ENCODE measurements around the gene ARFGAP3. TPM values are rescaled to one million over a fixed set of nuclear protein-coding genes. Genes with fewer than 3 reads are reported as not detected.
A peak's percentile ranks its signal among the peaks of the same experiment; 100 is the strongest.

Gene ARFGAP3
- total RNA-seq, 1 experiment from 2014 or later: 51.2 TPM

DNA sequence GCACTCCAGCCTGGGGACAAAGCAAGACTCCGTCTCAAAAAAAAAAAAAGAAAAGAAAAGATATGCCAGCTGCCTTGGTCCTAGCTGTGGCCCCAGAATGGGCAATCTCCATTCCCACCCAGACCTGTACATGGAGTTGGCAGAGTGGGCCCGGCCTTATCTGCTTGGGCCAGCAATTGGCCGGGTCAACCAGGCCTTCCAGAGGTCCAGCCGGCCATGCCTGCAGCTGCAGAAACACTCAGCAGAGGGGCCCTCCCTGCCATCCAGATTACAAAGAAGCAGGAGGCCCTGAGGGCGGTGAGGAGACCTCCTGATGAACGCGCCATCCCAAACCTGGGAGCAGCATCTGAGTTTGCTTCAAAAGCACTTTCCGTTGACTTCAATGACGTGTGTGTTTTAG is 26.9 kb upstream of the ARFGAP3 start:
- DNase-seq (ENCODE audit: low read depth): no peak

GRCh38 chr22:42883121-42883520 is 26.0 kb upstream of the ARFGAP3 start:
- no peak for DNase-seq (ENCODE audit: low read depth)

DNA sequence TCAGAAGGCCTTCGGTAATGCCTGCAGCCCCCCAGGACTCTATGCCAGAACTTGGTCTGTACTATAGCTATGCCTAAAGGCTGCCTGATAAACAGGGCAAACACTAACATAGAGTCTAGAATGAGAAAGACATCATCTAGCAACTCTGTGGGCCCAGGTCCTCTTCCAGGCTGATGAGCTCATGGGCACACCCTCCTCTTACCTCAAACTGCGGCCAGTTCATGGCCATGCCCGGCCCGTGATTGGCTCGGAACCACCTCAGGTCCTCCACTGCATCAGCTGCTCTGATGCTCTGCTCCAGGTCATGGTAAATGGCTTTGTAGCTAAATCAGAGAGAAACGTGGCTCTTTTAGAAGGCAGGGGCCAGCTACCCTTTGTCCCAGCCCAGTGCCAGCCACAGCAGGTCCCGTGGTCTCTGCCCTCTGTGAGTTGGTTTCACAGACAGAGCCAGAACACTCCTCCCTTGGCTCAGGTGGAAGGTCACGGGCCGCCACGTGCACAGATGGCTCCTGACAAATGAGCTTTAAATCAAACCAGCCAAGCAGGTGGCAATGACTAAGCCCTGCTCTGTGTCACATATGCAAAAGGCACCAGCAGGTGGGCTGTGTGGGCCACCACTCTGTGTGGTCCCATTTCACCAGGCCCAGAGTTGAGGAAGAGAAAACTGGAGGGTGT is 25.0 kb upstream of the ARFGAP3 start:
- DNase-seq (ENCODE audit: low read depth): no peak

- no peak for DNase-seq (ENCODE audit: low read depth)
These were observed 24.2 kb upstream of the ARFGAP3 start for GRCh38 chr22:42881298-42881697.

DNA sequence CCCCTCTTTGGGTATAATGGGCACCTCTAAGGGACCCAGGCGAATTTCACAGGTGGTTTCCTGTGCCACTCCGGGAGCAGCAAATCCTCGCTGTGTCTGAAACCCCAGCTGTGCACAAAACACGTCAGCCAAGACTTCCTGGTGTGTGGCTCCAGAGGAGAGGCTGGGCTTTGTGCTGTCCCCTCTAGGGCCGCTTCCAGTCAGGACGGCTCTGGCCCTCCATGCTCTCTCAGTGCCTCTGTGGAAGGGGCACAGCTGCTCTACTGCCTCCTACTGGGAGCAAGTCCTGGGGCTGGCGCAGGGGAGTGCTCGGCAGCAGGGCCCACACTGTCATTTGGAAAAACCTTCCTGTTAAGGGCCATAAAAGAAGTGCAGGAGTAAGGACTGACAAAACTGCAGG is 23.7 kb upstream of the ARFGAP3 start:
- DNase-seq (ENCODE audit: low read depth): no peak

DNA sequence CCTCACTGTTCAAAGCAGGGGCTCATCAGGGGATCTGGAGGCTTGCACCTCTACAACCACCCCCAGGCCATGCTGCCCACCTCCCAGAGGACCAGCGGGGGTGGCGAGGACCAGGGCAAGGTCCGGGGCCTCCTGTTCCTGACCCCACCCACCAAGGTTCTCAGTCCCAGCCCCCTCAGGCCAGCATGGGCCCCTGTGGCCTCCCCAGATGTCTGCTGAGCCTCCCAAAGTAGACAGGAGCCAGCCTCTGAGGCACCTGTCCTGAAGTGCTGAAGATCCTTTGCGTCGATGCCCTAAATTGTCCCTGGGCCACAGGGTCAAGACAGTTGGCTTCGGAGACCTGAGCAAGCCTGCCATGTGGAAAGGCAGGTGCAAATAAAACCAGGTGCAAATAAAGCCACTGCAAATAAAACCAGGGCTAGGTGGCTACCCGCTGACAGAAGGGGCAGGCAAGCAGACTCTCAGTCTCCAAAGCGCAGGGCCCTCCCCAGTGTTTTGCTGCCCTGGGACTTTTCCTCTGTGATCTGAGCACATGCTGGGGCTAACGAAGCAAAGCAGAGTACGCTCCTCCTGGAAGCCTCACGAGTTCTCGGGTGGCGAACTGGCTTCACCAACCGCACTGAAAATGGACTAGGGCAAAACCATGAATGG is 22.4 kb upstream of the ARFGAP3 start:
- no peak for DNase-seq (ENCODE audit: low read depth)

DNA sequence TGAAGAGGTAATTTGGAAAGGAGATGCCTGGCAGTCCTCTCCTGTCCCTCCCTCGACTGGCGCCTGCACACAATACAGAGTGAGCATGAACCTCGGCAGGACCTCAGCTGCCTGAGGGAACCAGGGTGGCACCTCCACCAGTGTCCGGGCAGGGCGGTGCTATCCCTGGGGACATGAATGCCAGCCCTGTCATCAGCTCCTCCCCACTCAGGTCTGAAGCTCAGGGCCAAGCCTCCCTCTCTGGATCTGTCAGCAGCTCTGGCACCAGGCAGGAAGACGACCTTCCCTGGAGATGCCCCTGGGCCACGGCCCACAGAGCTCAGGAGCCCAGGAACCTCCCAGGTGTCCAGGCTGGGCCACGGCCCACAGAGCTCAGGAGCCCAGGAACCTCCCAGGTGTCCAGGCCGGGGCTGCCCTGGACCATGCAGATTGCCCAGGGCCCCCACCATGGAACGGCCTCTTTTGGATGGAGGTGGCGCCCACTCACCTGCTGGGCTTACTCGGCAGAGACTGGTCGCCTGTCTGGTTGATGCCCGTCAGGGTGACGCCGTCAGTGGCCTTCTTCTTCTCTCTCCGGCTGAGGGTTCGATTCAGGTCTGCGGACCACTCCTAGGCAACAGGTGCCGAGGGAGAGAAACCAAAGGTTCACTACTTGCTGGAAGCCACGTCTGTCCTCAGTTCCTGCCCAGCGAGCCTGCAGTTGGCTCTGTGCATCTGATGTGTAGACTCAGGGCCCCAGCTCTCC is 21.7 kb upstream of the ARFGAP3 start:
- no peak for DNase-seq (ENCODE audit: low read depth)

- DNase-seq (ENCODE audit: low read depth): no peak
These were observed 20.7 kb upstream of the ARFGAP3 start for GRCh38 chr22:42877597-42878340.

DNA sequence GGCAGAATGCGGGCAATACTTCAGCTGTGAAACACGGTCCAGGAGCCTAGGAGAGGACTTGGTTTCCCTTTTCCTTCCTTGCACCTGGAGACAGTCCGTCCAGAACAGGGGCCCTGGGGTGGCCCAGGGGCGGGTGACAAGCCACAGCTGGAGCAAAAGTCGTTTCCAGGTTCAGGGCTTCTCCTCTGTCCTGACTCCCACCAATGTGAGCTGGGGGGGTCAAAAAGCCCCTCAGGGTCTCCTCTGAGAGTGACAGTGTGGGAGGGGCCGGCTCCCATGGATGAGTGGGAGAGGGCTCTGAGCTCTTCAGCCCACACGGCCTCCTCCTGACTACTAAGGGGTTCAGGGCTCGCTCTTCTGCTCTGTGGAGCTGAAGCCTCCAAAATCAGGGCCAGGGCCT is 20.1 kb upstream of the ARFGAP3 start:
- no peak for DNase-seq (ENCODE audit: low read depth)

GRCh38 chr22:42876041-42876440 is 19.0 kb upstream of the ARFGAP3 start:
- no peak for DNase-seq (ENCODE audit: low read depth)

DNA sequence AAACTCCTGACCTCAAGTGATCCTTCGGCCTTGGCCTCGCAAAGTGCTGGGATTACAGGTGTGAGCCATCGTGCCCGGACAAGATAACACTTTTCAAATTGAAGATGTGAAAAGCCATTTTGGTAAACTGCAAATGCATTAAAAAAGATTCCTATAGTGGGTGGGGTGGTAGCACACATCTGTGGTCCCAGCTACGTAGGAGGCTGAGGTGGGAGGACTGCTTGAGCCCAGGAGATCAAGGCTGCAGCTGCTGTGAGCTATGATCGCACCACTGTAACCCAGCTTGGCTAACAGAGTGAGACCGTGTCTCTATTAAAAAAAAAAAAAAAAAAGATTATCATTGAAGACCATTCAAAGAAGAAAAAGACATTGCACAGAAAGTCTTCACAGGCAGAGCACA is 16.9 kb upstream of the ARFGAP3 start:
- no peak for DNase-seq (ENCODE audit: low read depth)

- peak; percentile 52 for DNase-seq (ENCODE audit: low read depth)
These were observed 16.3 kb upstream of the ARFGAP3 start for GRCh38 chr22:42873356-42873755.

DNA sequence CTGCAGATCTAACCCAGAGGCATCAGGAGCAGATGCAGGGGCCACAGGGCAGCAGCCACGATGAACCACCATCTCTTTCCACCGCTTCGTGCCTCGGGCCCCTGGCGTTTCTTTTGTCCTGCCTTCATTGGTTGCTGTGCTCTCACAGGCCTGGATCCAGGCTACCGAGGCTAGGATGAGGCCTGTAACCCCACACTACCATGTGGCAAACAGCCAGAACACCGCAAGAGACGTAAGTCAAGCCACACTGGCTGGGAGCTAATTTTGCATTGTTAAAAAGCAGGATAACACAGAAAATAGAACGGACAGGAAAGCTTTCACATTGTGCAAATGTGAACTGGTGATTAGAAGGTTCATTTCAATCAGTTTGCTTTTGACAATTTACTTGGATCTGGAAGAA is 15.7 kb upstream of the ARFGAP3 start:
- DNase-seq (ENCODE audit: low read depth): no peak

- DNase-seq (ENCODE audit: low read depth): no peak
These were observed 14.3 kb upstream of the ARFGAP3 start for GRCh38 chr22:42871146-42872050.

DNA sequence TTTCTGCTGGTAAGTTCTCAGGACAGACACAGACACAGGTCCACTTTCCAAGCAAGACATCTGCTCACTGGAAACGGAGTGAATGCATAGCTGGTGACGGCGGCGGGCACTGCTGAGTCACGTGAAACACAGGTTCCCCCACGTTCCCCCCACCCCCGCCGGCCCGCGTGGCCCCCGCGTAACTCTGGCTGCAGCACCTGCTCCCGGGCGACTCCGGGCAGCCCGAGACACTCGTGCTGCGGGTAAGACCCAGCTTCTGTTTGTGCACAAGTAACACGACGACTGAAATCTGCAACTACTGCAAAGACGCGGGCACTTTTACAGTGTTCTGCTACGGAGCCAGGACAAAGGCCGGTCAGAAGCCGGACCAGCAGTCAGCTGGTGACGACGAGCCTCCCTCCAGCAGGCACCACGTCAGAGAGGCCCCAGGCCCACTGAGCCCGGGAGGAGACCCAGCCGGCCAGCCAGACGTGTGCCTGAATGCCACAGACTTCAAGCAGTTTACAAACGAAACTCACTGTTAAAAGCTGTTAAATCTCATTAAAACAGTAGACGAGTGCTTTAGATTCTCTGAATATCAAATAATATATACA is 12.9 kb upstream of the ARFGAP3 start:
- no peak for DNase-seq (ENCODE audit: low read depth)

DNA sequence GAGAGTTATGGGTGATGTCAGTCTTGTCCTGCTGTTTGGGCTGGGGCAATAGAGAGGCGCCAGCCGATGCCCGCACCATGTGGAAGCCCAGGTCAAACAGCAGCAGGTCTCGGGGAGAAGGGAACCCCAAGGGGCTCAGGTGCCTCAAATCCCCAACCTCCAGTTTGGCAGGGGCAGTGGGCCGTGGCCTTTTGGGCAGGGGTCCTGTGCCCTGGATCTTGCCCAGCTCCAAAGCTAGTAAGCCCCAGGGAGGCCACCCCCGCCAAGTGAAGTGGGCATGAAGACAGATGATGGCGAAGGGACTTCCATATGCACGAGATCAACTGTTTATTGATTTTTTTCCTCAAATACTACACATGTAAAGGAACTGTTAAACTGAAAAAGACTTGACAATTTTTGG is 12.4 kb upstream of the ARFGAP3 start:
- DNase-seq (ENCODE audit: low read depth): no peak

DNA sequence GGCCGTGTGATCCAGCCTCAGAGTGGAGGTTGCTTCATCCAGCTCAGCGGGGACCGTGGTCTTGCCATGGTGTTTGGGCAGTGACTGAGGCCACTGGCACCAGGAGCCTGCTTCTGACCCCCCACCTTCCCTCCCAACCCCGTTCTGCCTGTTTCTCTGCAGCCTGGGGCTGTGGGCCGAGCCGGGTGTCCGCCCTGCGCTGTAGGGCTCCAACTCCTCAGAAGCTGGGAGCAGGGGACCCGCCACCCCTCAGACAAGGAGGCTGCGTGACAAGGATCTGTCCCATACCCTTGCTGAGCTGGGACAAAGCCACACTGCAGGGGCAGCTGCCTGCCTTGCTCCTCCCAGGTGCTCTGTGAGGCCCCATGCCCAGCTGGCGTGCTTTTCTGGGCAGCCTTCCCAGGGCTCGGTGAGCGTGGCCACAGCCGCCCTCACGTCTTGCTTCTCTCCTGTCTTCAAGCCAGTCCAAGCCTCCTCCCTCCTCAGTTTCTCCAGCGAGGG is 11.7 kb upstream of the ARFGAP3 start:
- DNase-seq (ENCODE audit: low read depth): no peak

GRCh38 chr22:42866100-42866499 is 9.0 kb upstream of the ARFGAP3 start:
- no peak for DNase-seq (ENCODE audit: low read depth)

DNA sequence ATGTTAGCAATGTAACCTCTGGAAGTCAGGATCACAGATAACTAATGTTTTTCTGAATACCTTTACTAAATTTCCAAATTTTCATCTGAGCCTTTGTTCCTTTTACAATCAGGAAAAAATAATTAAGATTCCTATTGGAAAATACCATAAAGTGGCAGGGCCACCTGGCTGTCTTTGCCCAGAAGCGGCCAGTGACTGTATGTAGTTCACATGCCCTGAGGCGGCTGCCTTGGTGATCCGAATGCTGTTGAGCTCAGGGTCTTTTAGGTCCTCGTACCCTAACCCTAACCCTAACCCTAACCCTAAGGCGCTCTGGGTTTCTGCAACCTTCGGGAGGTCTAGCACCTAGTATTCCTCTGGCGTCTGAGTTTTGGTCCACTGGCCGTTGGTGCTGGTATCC is 8.5 kb upstream of the ARFGAP3 start:
- DNase-seq (ENCODE audit: low read depth): no peak

GRCh38 chr22:42863349-42863961 is 6.4 kb upstream of the ARFGAP3 start:
- peak; percentile 82 for DNase-seq (ENCODE audit: low read depth)
